ENCODE results near the gene VWA2. TPM values are rescaled to one million over a fixed set of nuclear protein-coding genes. Genes with fewer than 3 reads are reported as not detected.

Gene VWA2
- total RNA-seq, 4 donors from 2014 or later, result 0.19 TPM; not detected in 3

- TF ChIP-seq CTCF (IDR thresholded peaks at IDR 0.05; ENCODE audit: low read depth), result no peak
Measured at GRCh38 chr10:114316744-114317143, 77.7 kb downstream of the VWA2 start.

GRCh38 chr10:114319406-114320248 lies 80.6 kb downstream of the VWA2 start:
- no peak for TF ChIP-seq CTCF (IDR thresholded peaks at IDR 0.05; ENCODE audit: low read depth)

- TF ChIP-seq CTCF (IDR thresholded peaks at IDR 0.05; ENCODE audit: low read depth), result no peak
Measured at GRCh38 chr10:114320249-114321116, 81.4 kb downstream of the VWA2 start.

- TF ChIP-seq CTCF (IDR thresholded peaks at IDR 0.05; ENCODE audit: low read depth), result no peak
Measured at GRCh38 chr10:114322344-114322743, 83.3 kb downstream of the VWA2 start.

- no peak for TF ChIP-seq CTCF (IDR thresholded peaks at IDR 0.05; ENCODE audit: low read depth)
Measured at GRCh38 chr10:114323023-114323422, 84.0 kb downstream of the VWA2 start.

GRCh38 chr10:114326795-114327194 lies 87.7 kb downstream of the VWA2 start:
- no peak for TF ChIP-seq CTCF (IDR thresholded peaks at IDR 0.05; ENCODE audit: low read depth)
